Measurements from ENCODE around the gene CIB4.

CIB4 gene

DNA sequence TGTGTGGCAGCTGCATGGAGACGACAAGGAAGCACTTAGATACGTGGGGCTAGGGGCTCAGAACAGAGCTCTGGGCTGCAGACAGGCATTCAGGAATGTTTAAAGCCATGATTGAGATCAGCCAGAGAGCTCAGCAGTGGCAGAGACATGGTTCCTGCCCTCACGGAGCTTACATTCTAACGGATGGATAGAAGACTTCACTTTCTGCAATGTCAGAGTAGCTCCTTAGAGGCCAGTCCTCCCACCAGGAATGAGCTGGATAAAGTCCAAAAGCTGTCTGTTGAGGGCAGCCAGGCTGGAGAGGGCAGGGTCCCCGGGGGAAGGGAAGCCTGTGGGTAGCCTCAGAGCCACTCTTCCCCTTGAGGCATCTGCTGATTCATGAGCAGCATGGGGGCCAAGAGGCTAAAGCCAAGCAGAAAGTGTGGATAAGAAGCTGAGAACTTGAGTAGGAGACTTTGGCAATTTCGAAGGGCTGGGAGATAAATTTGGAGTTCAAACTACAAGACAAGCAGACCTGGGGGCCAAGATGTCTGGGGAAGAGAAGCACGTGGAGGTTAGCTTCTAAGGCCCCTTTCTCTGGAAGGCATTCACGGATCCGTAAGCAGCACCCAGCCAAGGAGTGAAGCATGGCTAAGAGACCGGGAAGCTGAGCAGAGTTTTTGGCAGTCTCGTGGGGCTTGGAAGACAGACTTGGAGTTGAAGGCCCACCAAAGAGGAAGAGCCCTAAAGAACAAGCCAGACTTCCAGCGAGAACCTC lies 9.7 kb upstream of the CIB4 start:
- Histone ChIP-seq H4K20me1 (no peaks in the 10 kb centered on the region), H3K27ac (no peak overlapping the region), H3K4me1 (peaks cover 8 to 49% (median 31%) of the 10 kb centered on the region in 10 experiments), H3K9me3 (replicated peaks in 1 of 11) (peaks cover 0 to 2% (median 0%) of the 10 kb centered on the region in 11 experiments; a peak in 2 of 22 replicates), H3K9ac (no peak overlapping the region), H3K36me3 (no peaks in the 10 kb centered on the region), H3K4me2 (peak overlapping the region in 8 of 11 experiments; percentile 8 to 46 (median 18); a peak in 8 of 22 replicates), H3K27me3 (no peaks in the 10 kb centered on the region), H3K4me3 (no peak overlapping the region)
- TF ChIP-seq Cebpa-rat (IDR thresholded peaks at IDR 0.05): no peak

DNA sequence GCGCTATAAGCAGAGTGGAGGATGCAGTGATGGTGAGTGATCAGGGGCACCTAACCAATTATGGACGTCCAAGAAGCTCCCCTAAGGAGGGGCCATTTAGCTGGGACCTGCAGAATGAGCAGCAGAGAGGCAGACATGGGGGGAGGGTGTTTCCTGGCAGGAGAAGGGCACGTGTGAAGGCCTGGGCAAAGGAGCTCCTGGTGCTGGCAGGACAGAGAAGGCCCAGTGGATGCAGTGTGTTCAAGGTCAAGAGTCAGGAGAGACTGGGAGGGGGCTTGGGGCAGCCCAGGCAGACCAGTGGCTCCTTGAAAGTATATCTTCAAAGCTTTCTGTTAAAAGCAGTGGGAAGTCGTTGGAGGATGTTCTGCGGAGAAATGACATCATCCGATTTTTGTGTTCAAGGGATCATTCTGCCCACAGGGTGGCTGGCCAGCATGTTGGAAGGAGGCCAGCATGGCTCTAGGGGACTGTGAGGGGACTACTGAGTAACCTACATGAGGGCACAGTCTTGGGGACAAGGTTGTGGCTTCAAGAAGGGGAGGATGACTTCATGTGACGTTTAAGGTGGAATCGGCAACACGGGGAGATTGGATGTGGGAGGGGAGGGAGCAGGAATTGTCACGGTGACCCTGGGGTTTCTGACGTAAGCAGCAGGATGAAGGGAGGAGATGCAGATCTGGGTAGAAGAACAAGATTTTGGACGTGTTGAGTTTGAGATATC lies 9.0 kb upstream of the CIB4 start:
- no peaks in the 10 kb centered on the region for H4K20me1 ChIP-seq
- H3K4me1 ChIP-seq: peaks cover 8 to 46% (median 27%) of the 10 kb centered on the region in 10 experiments
- H3K9ac ChIP-seq: no peak overlapping the region
- H3K4me2 ChIP-seq: peak overlapping the region in 1 of 11 experiments; percentile 24; a peak in 1 of 22 replicates
- H3K4me3 ChIP-seq: no peak overlapping the region
- no peaks in the 10 kb centered on the region for H3K9me3 ChIP-seq (replicated peaks in 1 of 11)
- TF ChIP-seq Cebpa-rat (IDR thresholded peaks at IDR 0.05): no peak
- no peak overlapping the region for H3K27ac ChIP-seq
- H3K27me3 ChIP-seq: no peaks in the 10 kb centered on the region
- H3K36me3 ChIP-seq: no peaks in the 10 kb centered on the region

DNA sequence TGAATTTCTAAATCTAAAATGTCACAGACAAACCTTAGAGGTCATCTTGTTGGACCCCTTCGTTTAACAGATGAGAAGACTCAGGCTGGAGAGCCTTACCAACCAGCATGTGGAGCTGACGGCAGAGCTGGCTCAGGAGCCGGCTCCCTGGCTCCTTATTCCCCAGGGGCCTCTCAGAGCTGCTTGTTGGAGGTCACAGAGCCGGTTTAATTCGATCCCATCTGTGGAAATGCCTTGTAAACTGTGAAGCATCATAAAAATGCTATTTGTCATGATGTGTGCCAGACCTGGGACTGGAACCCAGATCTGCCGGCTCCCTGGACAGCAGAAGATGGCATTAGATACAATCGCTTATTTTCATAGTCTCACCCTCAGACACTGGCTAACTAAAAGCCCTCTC lies 8.2 kb upstream of the CIB4 start:
- no peak for TF ChIP-seq Cebpa-rat (IDR thresholded peaks at IDR 0.05)
- Histone ChIP-seq H3K4me2 (no peak overlapping the region), H3K4me1 (peaks cover 8 to 41% (median 24%) of the 10 kb centered on the region in 10 experiments), H3K27me3 (no peaks in the 10 kb centered on the region), H3K9ac (no peak overlapping the region), H3K9me3 (replicated peaks in 1 of 11) (no peaks in the 10 kb centered on the region), H3K36me3 (no peaks in the 10 kb centered on the region), H4K20me1 (no peaks in the 10 kb centered on the region), H3K4me3 (no peak overlapping the region), H3K27ac (no peak overlapping the region)

DNA sequence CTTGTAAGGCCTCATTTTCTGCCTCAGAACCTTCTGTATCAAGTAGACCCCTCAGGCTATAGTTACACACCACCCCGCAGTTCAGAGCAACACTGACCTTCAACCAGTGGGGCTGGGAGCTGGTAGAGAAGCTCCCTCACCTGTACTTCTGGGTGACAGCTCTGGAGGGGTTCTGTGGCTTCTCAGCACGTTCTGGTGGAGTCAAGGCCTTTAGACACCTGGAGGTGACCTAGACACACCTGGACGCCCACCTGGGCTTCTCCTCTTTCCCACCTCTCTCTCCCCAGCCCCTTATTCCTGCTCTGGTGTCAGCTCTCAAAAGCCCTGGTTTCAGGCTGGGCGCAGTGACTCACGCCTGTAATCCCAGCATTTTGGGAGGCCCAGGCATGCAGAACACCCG lies 7.3 kb upstream of the CIB4 start:
- TF ChIP-seq Cebpa-rat (IDR thresholded peaks at IDR 0.05): no peak
- H3K4me2 ChIP-seq: no peak overlapping the region
- H3K9ac ChIP-seq: no peak overlapping the region
- H3K4me1 ChIP-seq: peaks cover 8 to 36% (median 24%) of the 10 kb centered on the region in 10 experiments; a peak in 19 of 20 replicates
- no peak overlapping the region for H3K27ac ChIP-seq
- no peaks in the 10 kb centered on the region for H3K9me3 ChIP-seq (replicated peaks in 1 of 11)
- no peaks in the 10 kb centered on the region for H4K20me1 ChIP-seq
- no peaks in the 10 kb centered on the region for H3K36me3 ChIP-seq
- H3K27me3 ChIP-seq: no peaks in the 10 kb centered on the region
- no peak overlapping the region for H3K4me3 ChIP-seq

DNA sequence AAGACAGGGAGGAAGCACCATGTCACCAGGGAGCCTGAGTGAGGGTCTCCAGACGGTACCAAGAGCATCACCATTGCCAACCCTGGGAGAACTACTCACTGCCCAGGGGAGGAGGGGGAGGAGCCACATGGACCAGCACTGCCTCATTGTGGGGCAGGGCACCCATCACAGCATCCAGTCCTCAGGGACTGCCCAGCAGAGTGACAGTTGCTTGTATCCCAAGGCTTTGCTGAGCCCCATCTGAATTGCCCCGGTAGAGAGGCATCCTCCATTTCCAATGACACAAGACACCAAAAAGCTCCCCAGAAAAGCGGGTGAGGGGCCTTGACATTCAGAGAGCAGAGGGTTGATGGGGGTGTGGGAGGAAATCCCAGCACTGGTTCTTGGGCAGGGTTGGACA lies 6.8 kb upstream of the CIB4 start:
- no peak overlapping the region for H3K4me3 ChIP-seq
- H3K27ac ChIP-seq: no peak overlapping the region
- no peak overlapping the region for H3K9ac ChIP-seq
- no peaks in the 10 kb centered on the region for H3K36me3 ChIP-seq
- H3K9me3 ChIP-seq (replicated peaks in 1 of 11): no peaks in the 10 kb centered on the region
- no peak overlapping the region for H3K4me2 ChIP-seq
- no peak for TF ChIP-seq Cebpa-rat (IDR thresholded peaks at IDR 0.05)
- no peaks in the 10 kb centered on the region for H3K27me3 ChIP-seq
- peaks cover 8 to 34% (median 23%) of the 10 kb centered on the region in 10 experiments; a peak in 19 of 20 replicates for H3K4me1 ChIP-seq
- no peaks in the 10 kb centered on the region for H4K20me1 ChIP-seq

DNA sequence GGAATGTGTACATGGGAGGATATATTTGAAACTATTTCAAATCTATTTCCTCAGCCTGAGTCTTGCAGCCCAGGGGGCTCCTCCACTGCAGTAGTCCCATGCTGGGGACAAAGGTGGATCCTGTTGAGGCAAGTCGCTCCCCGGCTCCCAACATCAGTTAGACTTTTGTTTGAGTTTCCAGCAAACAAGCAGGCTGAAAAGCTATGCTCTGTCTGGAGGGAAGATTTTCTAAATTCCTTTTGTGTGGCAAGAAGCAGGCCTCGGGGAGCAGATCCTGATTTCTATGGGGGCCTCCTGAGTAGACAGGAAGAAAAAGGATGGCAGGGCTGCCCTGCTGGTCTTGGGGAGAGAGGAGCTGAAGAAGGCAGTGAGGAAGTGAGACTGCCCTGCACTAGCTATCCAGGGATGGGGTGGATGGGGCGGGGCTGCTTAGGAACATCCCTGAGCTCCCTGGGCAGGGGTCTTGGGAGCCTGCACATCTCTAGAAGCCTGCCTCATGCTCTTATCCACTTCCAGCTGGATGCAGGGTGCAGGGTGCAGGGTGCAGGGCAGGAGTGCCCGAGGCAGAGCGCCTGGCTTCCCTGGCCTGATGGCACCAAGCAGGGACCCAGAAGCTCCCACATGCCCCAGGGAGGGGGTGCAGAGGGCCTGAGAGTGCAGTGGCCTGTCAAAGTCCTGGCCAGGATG lies 6.0 kb upstream of the CIB4 start:
- H3K9me3 ChIP-seq (replicated peaks in 1 of 11): no peaks in the 10 kb centered on the region

DNA sequence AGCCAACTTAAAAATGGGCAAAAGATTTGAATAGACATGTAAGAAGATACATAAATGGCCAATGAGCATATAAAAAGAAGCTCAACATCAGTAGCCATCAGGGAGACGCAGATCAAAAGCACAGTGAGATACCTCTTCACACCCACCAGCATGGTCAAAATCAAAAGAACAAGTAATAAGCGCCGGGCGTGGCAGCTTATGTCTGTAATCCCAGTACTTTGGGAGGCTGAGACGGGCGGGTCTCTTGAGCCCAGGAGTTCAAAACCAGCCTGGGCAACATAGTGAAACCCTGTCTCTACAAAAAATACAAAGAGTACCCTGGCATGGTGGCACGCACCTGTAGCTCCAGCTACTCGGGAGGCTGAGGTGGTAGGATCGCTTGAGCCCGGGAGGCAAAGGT lies 4.6 kb upstream of the CIB4 start:
- peaks cover 0 to 20% (median 9%) of the 10 kb centered on the region in 10 experiments; a peak in 14 of 20 replicates for H3K4me1 ChIP-seq
- H4K20me1 ChIP-seq: no peaks in the 10 kb centered on the region
- no peak overlapping the region for H3K4me3 ChIP-seq
- no peak for TF ChIP-seq Cebpa-rat (IDR thresholded peaks at IDR 0.05)
- H3K27me3 ChIP-seq: no peaks in the 10 kb centered on the region
- no peak overlapping the region for H3K9ac ChIP-seq
- H3K27ac ChIP-seq: no peak overlapping the region
- no peaks in the 10 kb centered on the region for H3K9me3 ChIP-seq (replicated peaks in 1 of 11)
- H3K4me2 ChIP-seq: 0 out of 22 replicates have a peak overlapping the region, but pooled peaks of 3 of the 11 experiments have one; percentile 11 to 30 (median 29)
- no peaks in the 10 kb centered on the region for H3K36me3 ChIP-seq

More for the DNA sequence above, 6.0 kb upstream of the CIB4 start:
- H3K27me3 ChIP-seq: no peaks in the 10 kb centered on the region
- no peak overlapping the region for H3K9ac ChIP-seq
- H3K36me3 ChIP-seq: no peaks in the 10 kb centered on the region
- no peaks in the 10 kb centered on the region for H4K20me1 ChIP-seq
- no peak for TF ChIP-seq Cebpa-rat (IDR thresholded peaks at IDR 0.05)
- no peak overlapping the region for H3K4me3 ChIP-seq
- no peak overlapping the region for H3K27ac ChIP-seq
- H3K4me2 ChIP-seq: peak overlapping the region in 3 of 11 experiments; percentile 18 to 29 (median 22); a peak in 3 of 22 replicates
- peaks cover 2 to 26% (median 14%) of the 10 kb centered on the region in 10 experiments; a peak in 16 of 20 replicates for H3K4me1 ChIP-seq

DNA sequence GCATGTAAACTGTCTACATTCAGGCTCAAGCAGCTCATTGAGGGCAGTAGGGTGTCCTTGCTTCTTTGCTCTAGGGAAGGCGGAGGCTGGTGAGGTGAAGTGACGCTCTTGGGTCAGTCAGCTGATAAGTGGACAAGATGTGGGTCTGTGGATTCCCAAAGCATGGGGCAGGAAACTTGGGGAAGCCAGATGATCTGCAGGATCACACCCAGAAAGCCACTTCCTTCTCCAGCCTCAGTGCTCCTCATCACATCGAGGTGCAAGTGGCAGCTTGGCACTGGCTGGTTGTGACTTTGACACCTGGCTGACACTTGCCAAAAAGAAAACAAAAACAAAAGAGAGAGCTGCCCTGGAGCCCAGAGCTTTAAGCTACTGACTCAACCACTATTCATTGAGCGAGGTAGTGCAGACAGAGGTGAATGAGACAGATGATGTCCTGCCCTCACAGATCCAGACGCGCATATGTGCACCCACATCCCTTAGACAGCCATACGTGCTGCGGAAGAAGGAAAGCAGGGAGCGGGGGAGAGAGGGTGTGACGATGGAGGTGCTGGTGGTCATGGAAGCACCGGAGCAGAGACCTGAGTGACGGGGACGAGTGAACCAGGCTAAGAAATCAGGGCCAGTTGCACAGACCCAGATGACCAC lies 3.1 kb upstream of the CIB4 start:
- Histone ChIP-seq H4K20me1 (no peaks in the 10 kb centered on the region), H3K27ac (no peak overlapping the region), H3K9ac (no peak overlapping the region), H3K36me3 (no peaks in the 10 kb centered on the region), H3K4me3 (no peak overlapping the region), H3K27me3 (no peaks in the 10 kb centered on the region), H3K9me3 (replicated peaks in 1 of 11) (no peaks in the 10 kb centered on the region), H3K4me2 (no peak overlapping the region), H3K4me1 (peaks cover 7 to 27% (median 16%) of the 10 kb centered on the region in 10 experiments)
- TF ChIP-seq Cebpa-rat (IDR thresholded peaks at IDR 0.05): no peak

DNA sequence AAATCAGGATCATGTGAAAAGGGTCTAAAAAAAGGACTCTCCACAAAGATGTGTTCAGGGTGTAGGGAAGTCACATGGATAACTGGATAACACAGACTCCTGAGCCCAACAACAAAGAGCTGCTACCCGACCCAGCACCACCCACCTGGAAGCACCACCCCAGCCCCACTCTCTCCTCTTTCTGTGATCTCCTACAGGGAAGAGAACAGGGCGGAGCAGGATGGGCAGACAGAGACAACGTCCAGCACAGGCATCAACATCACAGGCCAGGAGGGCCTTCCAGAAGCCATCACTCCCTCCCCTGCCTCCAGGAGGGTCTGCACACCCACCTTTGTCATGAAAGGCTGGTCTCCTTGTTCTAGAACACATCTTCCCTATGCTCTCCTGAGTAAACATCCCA lies 1.3 kb upstream of the CIB4 start:
- Histone ChIP-seq H4K20me1 (no peaks in the 10 kb centered on the region), H3K4me1 (peaks cover 7 to 30% (median 24%) of the 10 kb centered on the region in 10 experiments), H3K4me3 (no peak overlapping the region), H3K36me3 (no peaks in the 10 kb centered on the region), H3K9me3 (replicated peaks in 1 of 11) (no peaks in the 10 kb centered on the region), H3K4me2 (no peak overlapping the region), H3K27me3 (no peaks in the 10 kb centered on the region), H3K27ac (no peak overlapping the region), H3K9ac (no peak overlapping the region)
- no peak for TF ChIP-seq Cebpa-rat (IDR thresholded peaks at IDR 0.05)

Data from BLaER1 treated with 17β-estradiol and CSF1 and Interleukin-3, amounts not matched to agents 10 nM and 100 nM (cell line).